Endothelial cell of umbilical vein (primary cell): Measurements from ENCODE around the gene TENM4. TPM values are rescaled to one million over a fixed set of nuclear protein-coding genes. Genes with fewer than 3 reads are reported as not detected.

Experiments
- BruUV-seq: library from RNA; stranded (reverse); fragments of 400-500 nt; replicated peaks from 2 replicates; lab custom pipeline; 2021; lab: Mats Ljungman, UMichigan
- CTCF ChIA-PET: fragments of 300-600, 350-600 bp; sonication (Branson Sonifier 250); formaldehyde crosslinking; loops from one replicate; lab custom pipeline; 2021; ENCODE audit warnings: antibody characterized with exemption, inconsistent platforms; lab: Charles Lee
- POLR2A ChIA-PET: fragments of 300-600, 350-600 bp; sonication (Branson Sonifier 250); formaldehyde crosslinking; loops from one replicate; lab custom pipeline; 2021; ENCODE audit warnings: antibody characterized with exemption, inconsistent platforms; lab: Charles Lee
- DNase-seq: peaks from one replicate; pipeline ENCODE4 v3.0.0-alpha.2; 2011; ENCODE audit warnings: low read depth, low spot score
- FAIRE-seq: peaks from 2 replicates; lab custom pipeline; 2011; peaks lifted over from hg19 to GRCh38; lab: Jason Lieb, UNC
- H2AFZ ChIP-seq: 2 replicates; pipeline ENCODE4 v1.6.0; 2012; ENCODE audit warnings: low read depth, low read length, control low read depth, inconsistent platforms
- H3K27ac ChIP-seq: 2 replicates; pipeline ENCODE4 v1.5.1; 2011; ENCODE audit warnings: low read depth, mild to moderate bottlenecking, control low read depth, low read length, moderate library complexity; ENCODE audit not compliant: insufficient read depth
- H3K27me3 ChIP-seq, 2 experiments: 2 replicates each; pipeline versions ENCODE4 v1.6.0 to v1.6.1; 2011; ENCODE audit warnings: low read length in 2 of 2, mixed read lengths in 1 of 2; ENCODE audit not compliant: control insufficient read depth in 2 of 2, insufficient read depth in 2 of 2
- H3K36me3 ChIP-seq, 2 experiments: 2 replicates in 1 of 2; 3 replicates in 1 of 2; pipeline ENCODE4 v1.5.1; 2011; ENCODE audit warnings: low read length in 2 of 2, mild to moderate bottlenecking in 1 of 2, moderate library complexity in 1 of 2; ENCODE audit not compliant: control insufficient read depth in 2 of 2, insufficient read depth in 2 of 2; ENCODE audit errors: extremely low read depth in 1 of 2
- H3K4me1 ChIP-seq: 3 replicates; pipeline ENCODE4 v1.5.1; 2011; ENCODE audit warnings: mild to moderate bottlenecking, low read length; ENCODE audit not compliant: control insufficient read depth, insufficient read depth; ENCODE audit errors: extremely low read depth
- H3K4me2 ChIP-seq: 2 replicates; pipeline ENCODE4 v1.6.1; 2011; ENCODE audit warnings: low read length, control low read depth, mixed read lengths; ENCODE audit not compliant: insufficient read depth
- H3K4me3 ChIP-seq, 3 experiments: fragments of 200-600 bp in 1 of 3; sonication (generic), shearing (Covaris generic) in 1 of 3; replicated peaks in 1 of 3; 2 replicates each; pipeline ENCODE4 v1.5.1; 2011 to 2016; ENCODE audit warnings: control low read depth in 3 of 3, low read length in 3 of 3, mild to moderate bottlenecking in 2 of 3, inconsistent platforms in 1 of 3, low read depth in 1 of 3, moderate library complexity in 1 of 3; ENCODE audit not compliant: insufficient read depth in 1 of 3
- H3K79me2 ChIP-seq: 2 replicates; pipeline ENCODE4 v1.6.0; 2012; ENCODE audit warnings: low read length, inconsistent platforms; ENCODE audit not compliant: control insufficient read depth, insufficient read depth
- H3K9ac ChIP-seq: replicated peaks from 2 replicates; pipeline ENCODE3; 2011; ENCODE audit warnings: low read length, control low read depth; ENCODE audit not compliant: insufficient read depth; ENCODE audit errors: extremely low read depth
- H3K9me1 ChIP-seq: replicated peaks from 3 replicates; pipeline ENCODE4 v1.6.0; 2011; ENCODE audit warnings: mild to moderate bottlenecking, low read length; ENCODE audit not compliant: control insufficient read depth, insufficient read depth; ENCODE audit errors: extremely low read depth
- H3K9me3 ChIP-seq: replicated peaks from 2 replicates; pipeline ENCODE4 v1.5.1; 2012; ENCODE audit warnings: low read length, inconsistent platforms; ENCODE audit not compliant: control insufficient read depth, insufficient read depth
- H4K20me1 ChIP-seq: replicated peaks from 2 replicates; pipeline ENCODE3; 2011; ENCODE audit warnings: mild to moderate bottlenecking, low read length; ENCODE audit not compliant: control insufficient read depth, insufficient read depth; ENCODE audit errors: extremely low read depth
- EZH2 ChIP-seq: IDR thresholded peaks from 2 replicates; pipeline ENCODE4 v1.6.1; 2012; ENCODE audit warnings: borderline replicate concordance, low read depth, mild to moderate bottlenecking, moderate library complexity, low read length, inconsistent platforms; ENCODE audit not compliant: severe bottlenecking
- FOS ChIP-seq: IDR thresholded peaks from 2 replicates; pipeline ENCODE4 v1.6.1; 2011; ENCODE audit warnings: mild to moderate bottlenecking, low read length, moderate library complexity, borderline replicate concordance; ENCODE audit not compliant: insufficient read depth
- GATA2 ChIP-seq: IDR thresholded peaks from 2 replicates; pipeline ENCODE4 v1.7.0; 2011; ENCODE audit warnings: low read depth, mild to moderate bottlenecking, moderate library complexity, mixed read lengths, low read length; ENCODE audit not compliant: insufficient read length, insufficient read depth
- JUN ChIP-seq: IDR thresholded peaks from 2 replicates; pipeline ENCODE4 v1.6.1; 2011; ENCODE audit warnings: borderline replicate concordance, low read depth; ENCODE audit not compliant: insufficient read length, insufficient read depth
- MAX ChIP-seq: IDR thresholded peaks from 2 replicates; pipeline ENCODE4 v1.6.1; 2011; ENCODE audit not compliant: insufficient read depth, insufficient read length
- MYC ChIP-seq: IDR thresholded peaks from one replicate; pipeline ENCODE4 v1.6.1; 2011; ENCODE audit warnings: mild to moderate bottlenecking, low read depth, low read length
- POLR2A ChIP-seq: IDR thresholded peaks from 2 replicates; pipeline ENCODE4 v1.6.1; 2012; ENCODE audit warnings: low read depth, mild to moderate bottlenecking, control low read depth, low read length
- POLR2AphosphoS5 ChIP-seq: IDR thresholded peaks from 2 replicates; pipeline ENCODE4 v1.6.1; 2012; ENCODE audit warnings: low read depth, mild to moderate bottlenecking, control low read depth, low read length, moderate library complexity; ENCODE audit not compliant: insufficient read depth
- dilution Hi-C: fragments of 300-500 bp; cut with MboI; formaldehyde crosslinking; loops from one replicate; pipeline ENCODE4 v1.15.0; 2019; ENCODE audit warnings: low sequenced_read_pairs; ENCODE audit not compliant: extremely low pct_ligation_motif_present
- intact Hi-C: fragments of 100-400 bp; cut with micrococcal nuclease; formaldehyde crosslinking; loops from one replicate; pipeline ENCODE4 v1.10.0; 2022
- polyA plus RNA-seq, 4 experiments: library from polyadenylated mRNA; depleted of rRNA in 3 of 4; stranded (reverse) in 3 of 4; unstranded in 1 of 4; fragments of >200 nt; gene quantifications; 2 replicates each; pipeline versions ENCODE4 v1.2.1 to v1.2.3, GENCODE V29; 2011 to 2012; ENCODE audit warnings: missing spikeins in 1 of 4
- total RNA-seq: library from RNA; stranded (reverse); gene quantifications from 2 replicates; pipeline ENCODE4 v1.2.3, GENCODE V29; 2021
- TF ChIP-seq, protein P1 (sequence below), 2 donors: IDR thresholded peaks; 1 replicate in 1 of 2; 2 replicates in 1 of 2; pipeline ENCODE4 v1.5.1; 2011; ENCODE audit warnings: low read length in 2 of 2, mild to moderate bottlenecking in 2 of 2, moderate library complexity in 2 of 2, control low read depth in 1 of 2, inconsistent platforms in 1 of 2, low read depth in 1 of 2; ENCODE audit not compliant: insufficient read depth in 1 of 2; ENCODE audit errors: extremely low read depth in 1 of 2

Gene TENM4
- total and polyA plus RNA-seq, 2 donors (not counting 3 experiments of a cell fraction or from before 2014, with no cell fraction given), result 0.06 to 0.27 TPM

DNA sequence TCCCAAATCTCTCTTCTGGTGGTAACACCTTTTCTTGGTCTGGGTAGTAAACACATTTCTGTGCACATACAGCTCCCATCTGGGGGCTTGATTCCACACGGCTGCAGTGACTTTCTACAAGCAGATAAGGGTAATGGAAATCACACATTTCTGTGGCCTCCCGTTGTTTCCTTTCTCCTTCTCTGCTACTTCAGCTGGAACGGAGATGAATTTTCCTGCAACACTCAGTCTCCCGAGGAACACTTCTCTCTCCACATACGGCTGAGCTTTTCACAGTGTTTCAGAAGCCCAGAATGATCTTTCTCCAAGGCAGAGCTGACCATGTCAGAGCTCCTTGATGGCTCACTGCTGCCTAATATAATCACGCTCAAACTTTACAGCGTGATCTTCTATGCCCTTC is 501.9 kb downstream of the TENM4 start:
- no peaks in the 10 kb centered on the region for H3K9me3 ChIP-seq
- H3K79me2 ChIP-seq, result no peaks in the 10 kb centered on the region
- no peaks in the 10 kb centered on the region for H3K36me3 ChIP-seq
- ChIA-PET CTCF (interaction anchor here (1.5 kb wide), 1 partner anchor 19 kb away, joined by 3 read pairs; no protein-coding TSS in a partner anchor), POLR2A (no interaction called here)
- intact Hi-C loops (no loop called here), dilution Hi-C loops (no loop called here)
- no peak for DNase-seq
- no peak overlapping the region for H3K9ac ChIP-seq
- TF ChIP-seq MAX (no peak), POLR2AphosphoS5 (no peak), POLR2A (no peak), EZH2 (no peak), JUN (no peak), GATA2 (no peak), FOS (no peak), MYC (no peak)
- TF ChIP-seq, protein P1, sequence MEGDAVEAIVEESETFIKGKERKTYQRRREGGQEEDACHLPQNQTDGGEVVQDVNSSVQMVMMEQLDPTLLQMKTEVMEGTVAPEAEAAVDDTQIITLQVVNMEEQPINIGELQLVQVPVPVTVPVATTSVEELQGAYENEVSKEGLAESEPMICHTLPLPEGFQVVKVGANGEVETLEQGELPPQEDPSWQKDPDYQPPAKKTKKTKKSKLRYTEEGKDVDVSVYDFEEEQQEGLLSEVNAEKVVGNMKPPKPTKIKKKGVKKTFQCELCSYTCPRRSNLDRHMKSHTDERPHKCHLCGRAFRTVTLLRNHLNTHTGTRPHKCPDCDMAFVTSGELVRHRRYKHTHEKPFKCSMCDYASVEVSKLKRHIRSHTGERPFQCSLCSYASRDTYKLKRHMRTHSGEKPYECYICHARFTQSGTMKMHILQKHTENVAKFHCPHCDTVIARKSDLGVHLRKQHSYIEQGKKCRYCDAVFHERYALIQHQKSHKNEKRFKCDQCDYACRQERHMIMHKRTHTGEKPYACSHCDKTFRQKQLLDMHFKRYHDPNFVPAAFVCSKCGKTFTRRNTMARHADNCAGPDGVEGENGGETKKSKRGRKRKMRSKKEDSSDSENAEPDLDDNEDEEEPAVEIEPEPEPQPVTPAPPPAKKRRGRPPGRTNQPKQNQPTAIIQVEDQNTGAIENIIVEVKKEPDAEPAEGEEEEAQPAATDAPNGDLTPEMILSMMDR (IDR thresholded peaks at IDR 0.05; ENCODE audit: extremely low read depth in 1 of 2, insufficient read depth in 1 of 2, low read depth in 1 of 2, low read length in 2 of 2), result no peak
- FAIRE-seq, result no peak
- no peak overlapping the region for H3K4me3 ChIP-seq
- H3K27me3 ChIP-seq, result peaks cover 5 to 8% of the 10 kb centered on the region in 2 experiments
- H3K9me1 ChIP-seq, result no peaks in the 10 kb centered on the region
- H2AFZ ChIP-seq, result no peak overlapping the region
- H3K4me1 ChIP-seq, result no peaks in the 10 kb centered on the region
- H3K4me2 ChIP-seq, result no peak overlapping the region
- no peaks in the 10 kb centered on the region for H4K20me1 ChIP-seq
- no TSS peak for BruUV-seq
- no peak overlapping the region for H3K27ac ChIP-seq
